NOMO-1 treated with dmso at 0.1 percent for 144 hours (cell line): ENCODE data around the gene TMEM123.
"Not testable (repeated sequence)": the region's sequence is repeated elsewhere in the genome, so short reads cannot be mapped to it uniquely, and the experiment has no call there.

Experiments
- DNase-seq: peaks from one replicate; lab custom pipeline; 2025; ENCODE audit not compliant: unreplicated experiment; lab: John Stamatoyannopoulos, UW

The TMEM123 gene

DNA sequence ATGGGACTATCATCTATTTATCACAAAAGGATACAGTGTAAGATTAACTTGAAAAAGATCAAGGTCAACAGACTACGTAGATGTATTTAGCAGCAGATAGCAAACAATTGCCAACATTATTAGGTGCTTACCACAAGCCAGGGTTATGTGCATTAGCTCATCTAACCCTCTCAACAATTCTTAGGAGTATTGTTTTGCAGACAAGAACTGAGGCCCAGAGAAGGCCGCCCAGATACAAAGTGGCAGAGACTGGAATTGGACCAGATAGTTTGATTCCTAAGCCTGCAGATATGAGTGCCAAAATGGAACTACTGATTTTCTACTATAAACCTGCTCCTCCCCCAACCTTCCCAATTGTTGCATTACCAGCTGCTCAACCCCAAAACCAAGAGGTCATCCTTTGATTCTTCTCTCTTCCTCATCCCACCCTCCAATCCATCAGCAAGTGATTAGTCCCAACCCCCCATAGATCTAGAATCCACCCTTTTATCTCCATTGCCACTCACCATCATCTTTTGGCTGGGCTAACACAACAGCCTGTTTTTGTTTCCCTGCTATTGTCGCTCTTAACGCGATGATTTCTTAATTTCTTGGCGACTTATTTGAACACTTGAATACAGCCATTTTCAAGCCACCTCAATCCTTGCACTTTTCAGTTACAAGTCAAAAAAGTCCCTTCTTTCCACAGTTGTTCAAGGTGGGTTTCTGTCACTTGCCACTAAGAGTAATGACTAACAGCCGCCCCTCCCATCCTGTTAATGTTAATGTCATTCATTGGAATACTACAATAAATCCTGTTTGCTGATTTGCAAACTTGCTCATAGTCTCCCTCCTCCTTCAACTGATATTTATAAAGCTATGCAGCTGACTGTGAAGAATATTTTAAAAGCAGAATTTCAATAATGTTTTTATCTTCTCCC lies 2.7 kb downstream of the TMEM123 start:
- no peak for DNase-seq

- peak; percentile 14 for DNase-seq
Observed at GRCh38 chr11:102448869-102449224, 3.7 kb downstream of the TMEM123 start.

DNA sequence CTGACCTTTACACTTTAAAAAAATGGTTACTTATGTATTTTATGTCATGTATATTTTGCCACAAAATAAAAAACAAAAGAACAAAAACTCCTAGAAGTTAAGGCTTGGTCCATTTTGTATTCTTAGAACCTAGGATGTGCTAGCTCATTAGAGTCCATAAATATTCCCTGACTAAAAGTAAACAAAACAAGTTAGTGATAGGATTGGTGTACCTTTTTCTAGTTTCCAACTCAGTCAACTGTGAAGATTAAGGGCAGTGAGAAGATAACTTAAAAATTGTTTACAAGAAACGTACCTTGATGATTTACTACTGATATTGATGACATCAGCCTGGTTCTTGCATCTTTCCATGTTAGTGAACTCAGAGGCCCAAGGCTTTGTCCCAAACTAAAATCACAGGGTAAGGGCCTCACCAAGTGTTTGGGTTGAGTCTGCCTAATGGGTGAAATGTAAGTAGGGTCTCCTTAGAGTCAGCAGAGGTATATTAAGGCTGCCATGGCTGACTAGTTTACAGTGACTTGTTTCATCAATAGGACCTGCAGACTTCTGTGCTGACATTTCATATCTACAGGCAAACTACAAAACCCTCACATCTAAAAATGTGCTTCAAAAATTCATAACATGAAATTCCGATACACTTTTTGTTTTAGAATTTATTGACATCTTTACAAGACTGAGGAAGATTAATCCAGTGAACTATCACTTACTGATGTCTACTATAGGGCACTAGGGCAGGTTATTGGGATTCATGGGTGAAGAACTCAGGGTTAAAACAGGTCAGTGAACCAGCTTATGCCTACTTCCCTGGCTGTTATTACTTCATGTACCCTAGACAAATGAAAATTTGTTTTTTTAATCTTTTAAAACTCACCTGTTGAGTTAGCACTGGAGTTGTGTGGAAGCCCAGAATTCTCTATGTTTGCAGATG lies 4.4 kb downstream of the TMEM123 start:
- DNase-seq = no peak

DNA sequence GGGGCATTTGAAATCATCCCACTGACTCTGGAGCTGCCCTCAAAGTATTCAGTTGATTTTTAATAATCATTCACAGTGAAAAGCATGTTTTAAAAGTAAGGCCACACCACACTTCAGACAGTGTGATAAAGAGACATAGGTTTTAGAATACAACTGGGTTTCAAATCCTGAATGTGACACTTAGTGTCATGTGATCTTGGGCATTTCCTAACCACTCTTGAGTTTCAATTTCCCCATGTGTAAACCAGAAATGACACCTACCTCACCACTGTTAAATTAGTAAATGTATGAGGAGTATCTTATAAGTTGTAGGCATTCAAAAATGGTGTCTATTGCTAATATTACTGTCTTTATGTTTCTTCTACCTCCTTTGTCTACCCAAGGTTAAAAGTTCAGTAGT lies 5.4 kb downstream of the TMEM123 start:
- no peak for DNase-seq

DNA sequence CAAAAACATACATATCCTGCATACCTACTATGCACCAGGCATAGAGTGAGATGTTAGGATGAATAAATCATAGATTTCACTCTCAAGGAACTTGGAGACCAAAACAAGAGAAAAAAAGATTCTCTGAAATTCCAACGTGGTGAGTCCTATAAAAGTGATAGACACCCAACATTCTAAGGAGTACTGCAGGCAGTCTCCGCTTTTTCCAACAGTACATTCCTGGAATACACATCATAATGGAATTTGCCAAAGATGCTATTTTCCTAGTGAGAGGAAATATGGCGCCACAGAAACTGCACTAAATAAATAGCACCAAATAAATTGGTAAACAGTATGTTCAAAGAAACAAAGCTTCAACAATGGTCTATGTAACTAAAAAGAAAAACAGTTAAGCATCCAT lies 6.0 kb downstream of the TMEM123 start:
- DNase-seq = no peak

GRCh38 chr11:102444693-102445092 lies 7.9 kb downstream of the TMEM123 start:
- DNase-seq = not testable (repeated sequence)

DNA sequence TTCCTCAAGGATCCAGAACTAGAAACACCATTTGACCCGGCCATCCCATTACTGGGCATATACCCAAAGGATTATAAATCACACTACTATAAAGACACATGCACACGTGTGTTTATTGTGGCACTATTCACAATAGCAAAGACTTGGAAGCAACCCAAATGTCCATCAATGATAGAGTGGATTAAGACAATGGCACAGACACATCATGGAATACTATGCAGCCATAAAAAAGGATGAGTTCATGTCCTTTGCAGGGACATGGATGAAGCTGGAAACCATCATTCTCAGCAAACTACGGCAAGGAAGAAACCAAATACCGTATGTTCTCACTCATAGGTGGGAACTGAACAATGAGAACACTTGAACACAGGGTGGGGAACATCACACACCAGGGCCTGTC lies 8.4 kb downstream of the TMEM123 start:
- DNase-seq = not testable (repeated sequence)

DNA sequence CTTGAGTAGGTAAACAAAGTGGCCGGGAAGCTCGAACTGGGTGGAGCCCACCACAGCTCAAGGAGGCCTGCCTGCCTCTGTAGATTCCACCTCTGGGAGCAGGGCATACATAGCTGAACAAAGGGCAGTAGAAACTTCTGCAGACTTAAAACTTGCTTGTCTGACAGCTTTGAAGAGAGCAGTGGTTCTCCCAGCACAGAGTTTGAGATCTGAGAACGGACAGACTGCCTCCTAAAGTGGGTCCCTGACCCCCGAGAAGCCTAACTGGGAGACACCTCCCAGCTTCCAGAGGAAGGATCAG lies 13.6 kb downstream of the TMEM123 start:
- not testable (repeated sequence) for DNase-seq

GRCh38 chr11:102438311-102439062 lies 14.1 kb downstream of the TMEM123 start:
- DNase-seq = no peak

GRCh38 chr11:102437727-102438126 lies 14.8 kb downstream of the TMEM123 start:
- no peak for DNase-seq

- DNase-seq = no peak
Observed at GRCh38 chr11:102436976-102437375, 15.6 kb downstream of the TMEM123 start.

DNA sequence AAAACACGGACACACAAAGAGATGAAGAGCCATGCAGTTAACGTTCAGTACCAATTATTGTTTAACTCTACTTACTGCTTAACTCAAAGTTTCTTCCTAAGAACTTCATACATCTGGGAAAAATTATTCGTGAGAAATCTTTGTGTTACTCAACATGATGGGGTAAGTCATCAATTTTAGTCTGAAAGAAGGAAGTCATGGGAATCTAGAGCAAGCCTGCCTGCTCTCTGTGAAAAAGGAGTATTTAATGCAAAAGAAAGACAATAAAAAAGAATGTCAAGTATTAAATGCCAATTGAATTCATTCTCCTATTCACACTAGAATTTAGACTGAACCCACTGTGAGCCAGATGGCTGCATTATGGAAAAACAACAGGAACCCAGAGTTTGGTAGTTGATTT lies 16.0 kb downstream of the TMEM123 start:
- peak; percentile 37 for DNase-seq

GRCh38 chr11:102435688-102436087 lies 16.9 kb downstream of the TMEM123 start:
- no peak for DNase-seq

GRCh38 chr11:102433571-102433970 lies 19.0 kb downstream of the TMEM123 start:
- not testable (repeated sequence) for DNase-seq

DNA sequence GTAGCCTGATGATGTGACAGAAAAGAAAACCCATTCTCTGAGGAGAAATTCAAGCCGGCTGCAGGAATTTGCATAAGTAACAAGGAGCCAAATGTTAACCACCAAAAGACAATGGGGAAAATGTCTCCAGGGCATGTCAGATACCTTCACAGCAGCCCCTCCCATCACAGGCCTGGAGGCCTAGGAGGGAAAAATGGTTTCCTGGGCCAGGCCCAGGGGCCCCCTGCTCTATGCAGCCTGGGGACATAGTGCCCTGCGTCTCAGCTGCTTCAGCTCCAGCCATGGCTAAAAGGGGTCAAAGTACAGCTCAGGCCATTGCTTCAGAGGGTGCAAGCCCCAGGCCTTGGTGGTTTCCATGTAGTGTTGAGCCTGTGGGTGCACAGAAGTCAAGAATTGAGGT lies 20.0 kb downstream of the TMEM123 start:
- DNase-seq = not testable (repeated sequence)

DNA sequence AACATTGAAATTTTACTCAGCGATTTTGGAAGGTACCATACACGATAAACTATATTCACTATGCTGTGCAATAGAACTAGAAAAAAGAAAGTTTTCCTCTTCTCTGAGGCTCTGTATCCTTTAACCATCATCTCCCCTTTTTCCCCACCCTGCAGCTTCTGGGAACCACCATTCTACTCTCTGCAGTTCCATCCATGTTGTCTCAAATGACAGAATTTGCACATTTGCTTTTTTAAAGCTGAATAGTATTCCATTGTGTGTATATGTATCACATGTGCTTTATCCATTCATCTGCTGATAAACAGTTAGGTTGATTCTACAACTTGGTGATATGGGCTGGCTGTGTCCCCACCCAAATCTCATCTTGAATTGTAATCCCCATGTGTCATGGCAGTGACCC lies 21.2 kb downstream of the TMEM123 start:
- DNase-seq = no peak

DNA sequence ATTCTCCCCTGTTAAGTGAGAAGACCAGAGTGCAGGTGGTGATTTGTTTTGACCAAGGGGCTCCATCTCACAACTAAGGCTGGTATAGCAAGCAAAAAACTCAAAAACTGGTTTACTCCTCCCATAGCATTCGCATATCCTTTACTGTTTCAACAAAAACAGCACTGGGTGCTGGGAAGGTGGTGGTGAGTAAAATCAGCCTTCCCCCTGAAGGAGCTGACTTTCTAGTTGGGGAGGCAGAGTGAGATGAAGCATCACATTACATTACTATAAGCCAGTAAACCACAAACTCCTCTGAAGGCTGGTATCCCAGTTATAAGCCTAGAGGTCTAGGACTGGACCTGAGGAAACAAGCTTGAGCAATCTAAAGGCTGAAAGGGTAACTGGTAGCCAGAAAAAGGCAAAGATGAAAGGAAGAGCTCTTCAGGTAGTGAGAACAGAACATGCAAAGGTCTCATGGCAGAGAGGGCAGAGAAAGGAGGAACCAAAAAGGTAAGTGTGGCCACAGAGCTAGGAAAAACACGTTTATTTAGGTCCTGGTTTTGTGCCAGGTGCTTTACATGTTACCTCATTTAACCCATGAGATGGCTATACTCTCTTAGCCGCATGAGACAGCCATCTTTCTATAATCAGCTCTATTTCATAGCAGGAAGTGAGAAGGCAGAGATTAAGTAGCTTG lies 22.3 kb downstream of the TMEM123 start:
- DNase-seq = no peak

- no peak for DNase-seq
Observed at GRCh38 chr11:102429691-102430090, 22.9 kb downstream of the TMEM123 start.

GRCh38 chr11:102429226-102429625 lies 23.3 kb downstream of the TMEM123 start:
- DNase-seq = no peak

GRCh38 chr11:102428696-102429095 lies 23.9 kb downstream of the TMEM123 start:
- no peak for DNase-seq

DNA sequence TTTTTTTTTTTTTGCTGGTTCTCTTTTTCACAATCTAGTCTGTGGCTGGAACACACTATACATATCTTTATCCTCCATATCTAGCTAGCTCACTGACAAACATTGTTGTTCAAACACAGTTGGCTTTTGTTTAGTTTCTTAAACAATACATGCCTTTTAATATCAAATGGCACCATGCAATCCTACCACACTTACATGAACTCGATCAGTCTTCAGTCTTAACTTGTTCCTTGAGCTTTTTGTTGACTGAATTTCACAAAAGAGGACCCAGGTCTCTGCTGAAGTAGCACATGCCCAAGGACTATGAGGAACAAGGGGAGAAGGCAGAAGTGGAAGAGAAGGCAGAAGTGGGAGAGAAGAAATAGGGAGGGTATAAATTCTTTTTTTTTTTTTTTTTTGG lies 25.5 kb downstream of the TMEM123 start:
- no peak for DNase-seq
